Endothelial cell of umbilical vein (primary cell): ENCODE data around the gene EVC2. TPM values are rescaled to one million over a fixed set of nuclear protein-coding genes. Genes with fewer than 3 reads are reported as not detected.

Experiments
- BruUV-seq: library from RNA; stranded (reverse); fragments of 400-500 nt; replicated peaks from 2 replicates; lab custom pipeline; 2021; lab: Mats Ljungman, UMichigan
- CTCF ChIA-PET: fragments of 300-600, 350-600 bp; sonication (Branson Sonifier 250); formaldehyde crosslinking; loops from one replicate; lab custom pipeline; 2021; ENCODE audit warnings: antibody characterized with exemption, inconsistent platforms; lab: Charles Lee
- POLR2A ChIA-PET: fragments of 300-600, 350-600 bp; sonication (Branson Sonifier 250); formaldehyde crosslinking; loops from one replicate; lab custom pipeline; 2021; ENCODE audit warnings: antibody characterized with exemption, inconsistent platforms; lab: Charles Lee
- DNase-seq: peaks from one replicate; pipeline ENCODE4 v3.0.0-alpha.2; 2011; ENCODE audit warnings: low read depth, low spot score
- FAIRE-seq: peaks from 2 replicates; lab custom pipeline; 2011; peaks lifted over from hg19 to GRCh38; lab: Jason Lieb, UNC
- H2AFZ ChIP-seq: 2 replicates; pipeline ENCODE4 v1.6.0; 2012; ENCODE audit warnings: low read depth, low read length, control low read depth, inconsistent platforms
- H3K27ac ChIP-seq: 2 replicates; pipeline ENCODE4 v1.5.1; 2011; ENCODE audit warnings: low read depth, mild to moderate bottlenecking, control low read depth, low read length, moderate library complexity; ENCODE audit not compliant: insufficient read depth
- H3K27me3 ChIP-seq, 2 experiments: 2 replicates each; pipeline versions ENCODE4 v1.6.0 to v1.6.1; 2011; ENCODE audit warnings: low read length in 2 of 2, mixed read lengths in 1 of 2; ENCODE audit not compliant: control insufficient read depth in 2 of 2, insufficient read depth in 2 of 2
- H3K36me3 ChIP-seq, 2 experiments: 2 replicates in 1 of 2; 3 replicates in 1 of 2; pipeline ENCODE4 v1.5.1; 2011; ENCODE audit warnings: low read length in 2 of 2, mild to moderate bottlenecking in 1 of 2, moderate library complexity in 1 of 2; ENCODE audit not compliant: control insufficient read depth in 2 of 2, insufficient read depth in 2 of 2; ENCODE audit errors: extremely low read depth in 1 of 2
- H3K4me1 ChIP-seq: 3 replicates; pipeline ENCODE4 v1.5.1; 2011; ENCODE audit warnings: mild to moderate bottlenecking, low read length; ENCODE audit not compliant: control insufficient read depth, insufficient read depth; ENCODE audit errors: extremely low read depth
- H3K4me2 ChIP-seq: 2 replicates; pipeline ENCODE4 v1.6.1; 2011; ENCODE audit warnings: low read length, control low read depth, mixed read lengths; ENCODE audit not compliant: insufficient read depth
- H3K4me3 ChIP-seq, 3 experiments: fragments of 200-600 bp in 1 of 3; sonication (generic), shearing (Covaris generic) in 1 of 3; replicated peaks in 1 of 3; 2 replicates each; pipeline ENCODE4 v1.5.1; 2011 to 2016; ENCODE audit warnings: control low read depth in 3 of 3, low read length in 3 of 3, mild to moderate bottlenecking in 2 of 3, inconsistent platforms in 1 of 3, low read depth in 1 of 3, moderate library complexity in 1 of 3; ENCODE audit not compliant: insufficient read depth in 1 of 3
- H3K79me2 ChIP-seq: 2 replicates; pipeline ENCODE4 v1.6.0; 2012; ENCODE audit warnings: low read length, inconsistent platforms; ENCODE audit not compliant: control insufficient read depth, insufficient read depth
- H3K9ac ChIP-seq: replicated peaks from 2 replicates; pipeline ENCODE3; 2011; ENCODE audit warnings: low read length, control low read depth; ENCODE audit not compliant: insufficient read depth; ENCODE audit errors: extremely low read depth
- H3K9me1 ChIP-seq: replicated peaks from 3 replicates; pipeline ENCODE4 v1.6.0; 2011; ENCODE audit warnings: mild to moderate bottlenecking, low read length; ENCODE audit not compliant: control insufficient read depth, insufficient read depth; ENCODE audit errors: extremely low read depth
- H3K9me3 ChIP-seq: replicated peaks from 2 replicates; pipeline ENCODE4 v1.5.1; 2012; ENCODE audit warnings: low read length, inconsistent platforms; ENCODE audit not compliant: control insufficient read depth, insufficient read depth
- H4K20me1 ChIP-seq: replicated peaks from 2 replicates; pipeline ENCODE3; 2011; ENCODE audit warnings: mild to moderate bottlenecking, low read length; ENCODE audit not compliant: control insufficient read depth, insufficient read depth; ENCODE audit errors: extremely low read depth
- EZH2 ChIP-seq: IDR thresholded peaks from 2 replicates; pipeline ENCODE4 v1.6.1; 2012; ENCODE audit warnings: borderline replicate concordance, low read depth, mild to moderate bottlenecking, moderate library complexity, low read length, inconsistent platforms; ENCODE audit not compliant: severe bottlenecking
- FOS ChIP-seq: IDR thresholded peaks from 2 replicates; pipeline ENCODE4 v1.6.1; 2011; ENCODE audit warnings: mild to moderate bottlenecking, low read length, moderate library complexity, borderline replicate concordance; ENCODE audit not compliant: insufficient read depth
- GATA2 ChIP-seq: IDR thresholded peaks from 2 replicates; pipeline ENCODE4 v1.7.0; 2011; ENCODE audit warnings: low read depth, mild to moderate bottlenecking, moderate library complexity, mixed read lengths, low read length; ENCODE audit not compliant: insufficient read length, insufficient read depth
- JUN ChIP-seq: IDR thresholded peaks from 2 replicates; pipeline ENCODE4 v1.6.1; 2011; ENCODE audit warnings: borderline replicate concordance, low read depth; ENCODE audit not compliant: insufficient read length, insufficient read depth
- MAX ChIP-seq: IDR thresholded peaks from 2 replicates; pipeline ENCODE4 v1.6.1; 2011; ENCODE audit not compliant: insufficient read depth, insufficient read length
- MYC ChIP-seq: IDR thresholded peaks from one replicate; pipeline ENCODE4 v1.6.1; 2011; ENCODE audit warnings: mild to moderate bottlenecking, low read depth, low read length
- POLR2A ChIP-seq: IDR thresholded peaks from 2 replicates; pipeline ENCODE4 v1.6.1; 2012; ENCODE audit warnings: low read depth, mild to moderate bottlenecking, control low read depth, low read length
- POLR2AphosphoS5 ChIP-seq: IDR thresholded peaks from 2 replicates; pipeline ENCODE4 v1.6.1; 2012; ENCODE audit warnings: low read depth, mild to moderate bottlenecking, control low read depth, low read length, moderate library complexity; ENCODE audit not compliant: insufficient read depth
- dilution Hi-C: fragments of 300-500 bp; cut with MboI; formaldehyde crosslinking; loops from one replicate; pipeline ENCODE4 v1.15.0; 2019; ENCODE audit warnings: low sequenced_read_pairs; ENCODE audit not compliant: extremely low pct_ligation_motif_present
- intact Hi-C: fragments of 100-400 bp; cut with micrococcal nuclease; formaldehyde crosslinking; loops from one replicate; pipeline ENCODE4 v1.10.0; 2022
- polyA plus RNA-seq, 4 experiments: library from polyadenylated mRNA; depleted of rRNA in 3 of 4; stranded (reverse) in 3 of 4; unstranded in 1 of 4; fragments of >200 nt; gene quantifications; 2 replicates each; pipeline versions ENCODE4 v1.2.1 to v1.2.3, GENCODE V29; 2011 to 2012; ENCODE audit warnings: missing spikeins in 1 of 4
- total RNA-seq: library from RNA; stranded (reverse); gene quantifications from 2 replicates; pipeline ENCODE4 v1.2.3, GENCODE V29; 2021
- TF ChIP-seq, protein P1 (sequence below), 2 donors: IDR thresholded peaks; 1 replicate in 1 of 2; 2 replicates in 1 of 2; pipeline ENCODE4 v1.5.1; 2011; ENCODE audit warnings: low read length in 2 of 2, mild to moderate bottlenecking in 2 of 2, moderate library complexity in 2 of 2, control low read depth in 1 of 2, inconsistent platforms in 1 of 2, low read depth in 1 of 2; ENCODE audit not compliant: insufficient read depth in 1 of 2; ENCODE audit errors: extremely low read depth in 1 of 2

Gene EVC2
- total and polyA plus RNA-seq, 2 donors (not counting 3 experiments of a cell fraction or from before 2014, with no cell fraction given) = 1.7 to 8.8 TPM

- TF ChIP-seq MAX = no peak
- TF ChIP-seq JUN = no peak
- TF ChIP-seq GATA2 = no peak
- TF ChIP-seq, protein P1, sequence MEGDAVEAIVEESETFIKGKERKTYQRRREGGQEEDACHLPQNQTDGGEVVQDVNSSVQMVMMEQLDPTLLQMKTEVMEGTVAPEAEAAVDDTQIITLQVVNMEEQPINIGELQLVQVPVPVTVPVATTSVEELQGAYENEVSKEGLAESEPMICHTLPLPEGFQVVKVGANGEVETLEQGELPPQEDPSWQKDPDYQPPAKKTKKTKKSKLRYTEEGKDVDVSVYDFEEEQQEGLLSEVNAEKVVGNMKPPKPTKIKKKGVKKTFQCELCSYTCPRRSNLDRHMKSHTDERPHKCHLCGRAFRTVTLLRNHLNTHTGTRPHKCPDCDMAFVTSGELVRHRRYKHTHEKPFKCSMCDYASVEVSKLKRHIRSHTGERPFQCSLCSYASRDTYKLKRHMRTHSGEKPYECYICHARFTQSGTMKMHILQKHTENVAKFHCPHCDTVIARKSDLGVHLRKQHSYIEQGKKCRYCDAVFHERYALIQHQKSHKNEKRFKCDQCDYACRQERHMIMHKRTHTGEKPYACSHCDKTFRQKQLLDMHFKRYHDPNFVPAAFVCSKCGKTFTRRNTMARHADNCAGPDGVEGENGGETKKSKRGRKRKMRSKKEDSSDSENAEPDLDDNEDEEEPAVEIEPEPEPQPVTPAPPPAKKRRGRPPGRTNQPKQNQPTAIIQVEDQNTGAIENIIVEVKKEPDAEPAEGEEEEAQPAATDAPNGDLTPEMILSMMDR (IDR thresholded peaks at IDR 0.05; ENCODE audit: extremely low read depth in 1 of 2, insufficient read depth in 1 of 2, low read depth in 1 of 2, low read length in 2 of 2) = no peak
- TF ChIP-seq EZH2 = no peak
- no peak for TF ChIP-seq POLR2A
- TF ChIP-seq MYC = no peak
- TF ChIP-seq POLR2AphosphoS5 = no peak
- TF ChIP-seq FOS = no peak
- intact Hi-C loops = no loop called here
- Histone ChIP-seq H3K36me3 (peaks cover 3 to 15% of the 10 kb centered on the region in 2 experiments), H3K9me3 (no peaks in the 10 kb centered on the region), H3K4me1 (no peaks in the 10 kb centered on the region), H3K79me2 (no peaks in the 10 kb centered on the region), H2AFZ (no peak overlapping the region), H4K20me1 (no peaks in the 10 kb centered on the region), H3K9ac (no peak overlapping the region), H3K4me2 (no peak overlapping the region), H3K27me3 (no peaks in the 10 kb centered on the region), H3K9me1 (no peaks in the 10 kb centered on the region), H3K27ac (no peak overlapping the region), H3K4me3 (no peak overlapping the region)
- DNase-seq = no peak
- dilution Hi-C loops = no loop called here
- no peak for FAIRE-seq
- no TSS peak for BruUV-seq
- ChIA-PET POLR2A (no interaction called here), CTCF (no interaction called here)
These were observed 85.8 kb downstream of the EVC2 start for GRCh38 chr4:5622596-5622995.
